ENCODE data around the gene ADAM10.

The ADAM10 gene

DNA sequence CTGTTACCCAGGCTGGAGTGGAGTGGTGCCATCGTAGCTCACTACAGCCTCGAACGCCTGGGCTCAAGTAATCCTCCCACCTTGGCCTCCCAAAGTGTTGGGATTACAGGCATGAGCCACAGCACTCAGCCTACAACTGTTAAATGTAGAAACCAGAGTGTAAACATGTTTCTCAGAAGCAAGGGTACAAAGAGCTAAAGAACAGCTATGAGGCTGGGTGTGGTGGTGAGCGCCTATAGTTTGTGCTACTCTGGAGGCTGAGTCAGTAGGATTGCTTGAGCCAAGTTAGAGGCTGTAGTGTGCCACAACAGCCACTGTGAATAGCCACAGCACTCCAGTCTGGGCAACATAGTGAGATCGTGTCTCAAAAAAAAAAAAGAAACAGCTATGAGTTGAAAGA lies 16.8 kb upstream of the ADAM10 start:
- FAIRE-seq (no peak), DNase-seq (ENCODE audit: insufficient read length, low spot score) (no peak)
- TF ChIP-seq POLR2A (IDR thresholded peaks at IDR 0.05; ENCODE audit: low read depth, low read length), result no peak

DNA sequence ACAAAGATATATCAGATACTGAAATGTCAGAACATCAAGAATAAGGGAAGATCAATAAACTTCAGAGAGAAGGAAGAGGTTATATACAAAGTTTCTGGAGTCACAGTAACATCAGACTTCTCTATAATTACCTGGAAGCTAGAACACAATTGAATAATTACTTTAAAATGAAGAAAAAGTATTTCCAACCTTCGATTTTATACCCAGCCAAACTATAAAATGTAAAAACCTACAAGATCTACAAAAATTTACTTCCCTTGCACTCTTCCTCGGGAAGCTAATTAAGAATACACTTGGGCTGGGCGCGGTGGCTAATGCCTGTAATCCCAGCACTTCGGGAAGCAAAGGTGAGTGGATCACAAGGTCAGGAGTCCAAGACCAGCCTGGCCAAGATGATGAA lies 15.0 kb upstream of the ADAM10 start:
- TF ChIP-seq POLR2A (IDR thresholded peaks at IDR 0.05; ENCODE audit: low read depth, low read length), result no peak
- FAIRE-seq (no peak), DNase-seq (ENCODE audit: insufficient read length, low spot score) (no peak)

GRCh38 chr15:58762731-58763130 lies 13.2 kb upstream of the ADAM10 start:
- TF ChIP-seq POLR2A (IDR thresholded peaks at IDR 0.05; ENCODE audit: low read depth, low read length), result no peak
- DNase-seq (ENCODE audit: insufficient read length, low spot score) (no peak), FAIRE-seq (no peak)

- TF ChIP-seq POLR2A (IDR thresholded peaks at IDR 0.05; ENCODE audit: low read depth, low read length), result no peak
- FAIRE-seq (no peak), DNase-seq (ENCODE audit: insufficient read length, low spot score) (no peak)
Observed at GRCh38 chr15:58762285-58762684, 12.8 kb upstream of the ADAM10 start.

DNA sequence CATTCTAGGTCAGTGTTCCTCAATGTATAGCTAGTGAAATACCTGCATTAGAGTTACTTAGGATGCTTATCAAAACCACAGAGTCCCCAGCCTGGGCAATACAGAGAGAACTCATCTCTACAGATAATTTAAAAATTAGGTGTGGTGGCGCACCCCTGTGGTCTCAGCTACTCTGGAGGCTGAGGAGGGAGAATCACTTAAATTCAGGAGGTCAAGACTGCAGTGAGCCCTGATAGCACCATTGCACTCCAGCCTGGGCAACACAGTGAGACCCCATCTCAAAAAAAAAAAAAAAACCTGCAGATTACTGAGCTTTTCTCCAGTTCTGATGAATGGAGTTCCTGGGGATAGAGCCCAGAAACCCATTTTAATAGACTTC lies 11.5 kb upstream of the ADAM10 start:
- FAIRE-seq, result no peak
- DNase-seq (ENCODE audit: insufficient read length, low spot score), result no peak
- no peak for TF ChIP-seq POLR2A (IDR thresholded peaks at IDR 0.05; ENCODE audit: low read depth, low read length)

GRCh38 chr15:58760385-58761009 lies 11.0 kb upstream of the ADAM10 start:
- DNase-seq (ENCODE audit: insufficient read length, low spot score), result no peak
- no peak for TF ChIP-seq POLR2A (IDR thresholded peaks at IDR 0.05; ENCODE audit: low read depth, low read length)
- FAIRE-seq, result no peak

GRCh38 chr15:58758141-58758540 lies 8.6 kb upstream of the ADAM10 start:
- DNase-seq (ENCODE audit: insufficient read length, low spot score) (no peak), FAIRE-seq (no peak)
- TF ChIP-seq POLR2A (IDR thresholded peaks at IDR 0.05; ENCODE audit: low read depth, low read length), result no peak

GRCh38 chr15:58755956-58756355 lies 6.4 kb upstream of the ADAM10 start:
- no peak for TF ChIP-seq POLR2A (IDR thresholded peaks at IDR 0.05; ENCODE audit: low read depth, low read length)
- DNase-seq (ENCODE audit: insufficient read length, low spot score), result no peak

GRCh38 chr15:58755350-58755749 lies 5.8 kb upstream of the ADAM10 start:
- FAIRE-seq (no peak), DNase-seq (ENCODE audit: insufficient read length, low spot score) (no peak)
- TF ChIP-seq POLR2A (IDR thresholded peaks at IDR 0.05; ENCODE audit: low read depth, low read length), result no peak

More at GRCh38 chr15:58755956-58756355, 6.4 kb upstream of the ADAM10 start:
- FAIRE-seq, result no peak

- FAIRE-seq (no peak), DNase-seq (ENCODE audit: insufficient read length, low spot score) (no peak)
- no peak for TF ChIP-seq POLR2A (IDR thresholded peaks at IDR 0.05; ENCODE audit: low read depth, low read length)
Observed at GRCh38 chr15:58752716-58753115, 3.2 kb upstream of the ADAM10 start.

DNA sequence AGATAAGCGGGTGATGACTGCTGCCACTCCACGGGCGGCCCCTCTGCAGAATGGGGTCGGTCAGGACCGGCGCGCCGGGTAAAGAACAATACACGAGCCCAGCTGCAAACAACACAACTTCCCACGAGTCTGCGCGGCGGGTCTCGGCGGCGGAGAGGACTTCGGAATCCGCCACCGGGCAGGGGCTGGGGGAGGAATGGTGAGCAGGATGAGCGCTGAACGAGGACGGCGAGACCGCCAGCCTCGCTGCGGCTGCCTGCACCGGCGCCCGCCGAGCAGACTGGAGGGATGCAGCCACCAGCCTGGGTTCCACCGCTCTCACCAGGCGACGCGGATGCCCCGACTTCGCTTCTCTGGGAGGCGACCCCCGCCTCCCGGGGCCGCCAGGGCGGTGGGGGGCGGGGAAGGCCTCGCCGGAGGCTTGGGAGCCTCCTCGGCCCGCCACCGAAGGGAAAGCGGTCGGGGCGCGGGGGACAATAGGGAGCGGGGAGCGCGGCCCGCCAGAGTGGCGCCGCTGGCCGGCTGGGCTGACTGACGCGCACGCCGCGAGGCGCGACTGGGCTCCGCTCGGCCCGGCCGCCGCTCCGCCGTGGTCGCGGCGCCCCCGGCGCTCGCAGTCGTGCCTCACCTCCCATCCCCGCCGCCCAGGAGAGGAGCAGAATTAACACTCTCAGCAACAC lies 515 bp downstream of the ADAM10 start:
- no peak for DNase-seq (ENCODE audit: insufficient read length, low spot score)
- FAIRE-seq, result no peak
- no peak for TF ChIP-seq POLR2A (IDR thresholded peaks at IDR 0.05; ENCODE audit: low read depth, low read length)

GRCh38 chr15:58748040-58748851 lies 1.3 kb downstream of the ADAM10 start:
- DNase-seq (ENCODE audit: insufficient read length, low spot score), result no peak
- TF ChIP-seq POLR2A (IDR thresholded peaks at IDR 0.05; ENCODE audit: low read depth, low read length), result no peak
- no peak for FAIRE-seq

- FAIRE-seq, result no peak
- TF ChIP-seq POLR2A (IDR thresholded peaks at IDR 0.05; ENCODE audit: low read depth, low read length), result no peak
- no peak for DNase-seq (ENCODE audit: insufficient read length, low spot score)
Observed at GRCh38 chr15:58746174-58746573, 3.3 kb downstream of the ADAM10 start.

DNA sequence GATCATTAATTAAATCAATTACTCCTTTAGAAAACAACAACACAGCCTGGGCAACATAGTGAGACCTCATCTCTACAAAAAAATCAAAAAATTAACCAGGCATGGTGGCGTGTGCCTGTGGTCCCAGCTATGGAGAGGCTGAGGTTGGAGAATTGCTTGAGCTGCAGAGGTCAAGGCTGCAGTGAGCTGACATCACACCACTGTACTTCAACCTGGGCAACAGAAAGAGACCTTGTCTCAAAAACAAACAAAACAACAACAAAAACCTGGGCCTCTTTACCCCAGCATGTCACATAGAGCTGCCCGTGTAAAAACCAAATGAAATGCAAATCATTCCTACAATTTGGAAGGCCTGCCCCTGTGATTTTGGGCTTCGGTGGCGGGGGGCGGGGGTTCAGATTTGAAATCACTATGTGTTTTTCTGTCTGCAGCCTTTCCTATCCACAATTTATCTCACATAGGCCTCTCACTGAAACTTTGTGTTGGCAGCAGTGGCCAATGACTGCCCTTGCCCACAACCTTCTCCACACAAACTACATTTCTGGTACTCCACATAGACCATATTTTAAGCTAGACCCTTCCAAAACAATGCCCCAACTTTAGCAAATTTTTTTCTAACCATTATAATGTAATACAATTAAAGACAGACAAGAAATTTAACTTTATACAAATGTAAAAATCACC lies 6.5 kb downstream of the ADAM10 start:
- FAIRE-seq (no peak), DNase-seq (ENCODE audit: insufficient read length, low spot score) (no peak)
- no peak for TF ChIP-seq POLR2A (IDR thresholded peaks at IDR 0.05; ENCODE audit: low read depth, low read length)
